ENCODE data around the gene LPP.

LPP gene

GRCh38 chr3:188674595-188674994 lies 520.6 kb downstream of the LPP start:
- POLR2A ChIA-PET: no interaction called here
- no peak for DNase-seq (ENCODE audit: extremely low spot score)
- CTCF ChIA-PET: no interaction called here
- TF ChIP-seq, protein P1, sequence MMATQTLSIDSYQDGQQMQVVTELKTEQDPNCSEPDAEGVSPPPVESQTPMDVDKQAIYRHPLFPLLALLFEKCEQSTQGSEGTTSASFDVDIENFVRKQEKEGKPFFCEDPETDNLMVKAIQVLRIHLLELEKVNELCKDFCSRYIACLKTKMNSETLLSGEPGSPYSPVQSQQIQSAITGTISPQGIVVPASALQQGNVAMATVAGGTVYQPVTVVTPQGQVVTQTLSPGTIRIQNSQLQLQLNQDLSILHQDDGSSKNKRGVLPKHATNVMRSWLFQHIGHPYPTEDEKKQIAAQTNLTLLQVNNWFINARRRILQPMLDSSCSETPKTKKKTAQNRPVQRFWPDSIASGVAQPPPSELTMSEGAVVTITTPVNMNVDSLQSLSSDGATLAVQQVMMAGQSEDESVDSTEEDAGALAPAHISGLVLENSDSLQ (IDR thresholded peaks at IDR 0.05): no peak
- no peak for TF ChIP-seq TARDBP (IDR thresholded peaks at IDR 0.05)
- TF ChIP-seq NFRKB (IDR thresholded peaks at IDR 0.05): no peak
- no peak for TF ChIP-seq L3MBTL2 (conservative IDR thresholded peaks at IDR 0.05)
- no peak for TF ChIP-seq ARNT (IDR thresholded peaks at IDR 0.05)
- no peak for TF ChIP-seq CTBP1 (IDR thresholded peaks at IDR 0.05; ENCODE audit: borderline replicate concordance)
- no peak for TF ChIP-seq ELF4 (IDR thresholded peaks at IDR 0.05)
- TF ChIP-seq HDGF (IDR thresholded peaks at IDR 0.05; ENCODE audit: borderline replicate concordance): no peak
- no peak for TF ChIP-seq SP1 (IDR thresholded peaks at IDR 0.05)
- no peak for TF ChIP-seq BHLHE40 (IDR thresholded peaks at IDR 0.05; ENCODE audit: borderline replicate concordance)
- TF ChIP-seq LEF1 (IDR thresholded peaks at IDR 0.05; ENCODE audit: borderline replicate concordance): no peak
- TF ChIP-seq ZNF384 (IDR thresholded peaks at IDR 0.05): no peak
- TF ChIP-seq FOXM1 (IDR thresholded peaks at IDR 0.05; ENCODE audit: borderline replicate concordance): no peak
- TF ChIP-seq FOXA1 (IDR thresholded peaks at IDR 0.05): no peak

GRCh38 chr3:188677344-188677743 lies 523.4 kb downstream of the LPP start:
- DNase-seq (ENCODE audit: extremely low spot score): no peak
- CTCF ChIA-PET: no interaction called here
- TF ChIP-seq SUZ12 (IDR thresholded peaks at IDR 0.05) (no peak), FOXM1 (IDR thresholded peaks at IDR 0.05; ENCODE audit: borderline replicate concordance) (no peak), L3MBTL2 (conservative IDR thresholded peaks at IDR 0.05) (no peak), SP1 (IDR thresholded peaks at IDR 0.05) (no peak), ZNF384 (IDR thresholded peaks at IDR 0.05) (no peak), TARDBP (IDR thresholded peaks at IDR 0.05) (no peak), ARNT (IDR thresholded peaks at IDR 0.05) (no peak), ELF4 (IDR thresholded peaks at IDR 0.05) (no peak), LEF1 (IDR thresholded peaks at IDR 0.05; ENCODE audit: borderline replicate concordance) (no peak), NFRKB (IDR thresholded peaks at IDR 0.05) (no peak), FOXK2 (IDR thresholded peaks at IDR 0.05) (no peak), CTBP1 (IDR thresholded peaks at IDR 0.05; ENCODE audit: borderline replicate concordance) (no peak), BHLHE40 (IDR thresholded peaks at IDR 0.05; ENCODE audit: borderline replicate concordance) (no peak)
- TF ChIP-seq, protein P1 (IDR thresholded peaks at IDR 0.05): no peak
- POLR2A ChIA-PET: no interaction called here

DNA sequence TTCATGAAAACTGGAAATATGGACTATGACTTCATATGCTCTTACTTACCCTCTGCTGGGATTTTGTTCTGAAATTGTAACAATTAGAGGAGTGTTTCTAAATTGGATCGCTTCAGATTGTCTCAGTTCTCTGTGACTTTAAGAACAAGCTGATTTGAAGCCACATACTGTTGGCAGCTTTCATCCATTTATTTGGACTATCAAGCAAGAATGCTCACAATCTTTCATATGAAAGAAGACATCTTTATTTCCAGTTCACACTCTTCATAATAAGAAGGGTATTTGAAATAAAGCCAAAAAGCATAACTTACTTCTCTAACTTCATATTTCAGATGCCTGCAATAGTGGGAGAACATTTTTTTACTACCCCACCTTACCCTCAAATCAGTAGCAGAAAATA lies 526.2 kb downstream of the LPP start:
- POLR2A ChIA-PET: no interaction called here
- CTCF ChIA-PET: no interaction called here
- DNase-seq (ENCODE audit: extremely low spot score): no peak
- no peak for TF ChIP-seq L3MBTL2 (conservative IDR thresholded peaks at IDR 0.05)
- no peak for TF ChIP-seq ARNT (IDR thresholded peaks at IDR 0.05)
- TF ChIP-seq ZNF384 (IDR thresholded peaks at IDR 0.05): no peak
- TF ChIP-seq FOXM1 (IDR thresholded peaks at IDR 0.05; ENCODE audit: borderline replicate concordance): no peak

DNA sequence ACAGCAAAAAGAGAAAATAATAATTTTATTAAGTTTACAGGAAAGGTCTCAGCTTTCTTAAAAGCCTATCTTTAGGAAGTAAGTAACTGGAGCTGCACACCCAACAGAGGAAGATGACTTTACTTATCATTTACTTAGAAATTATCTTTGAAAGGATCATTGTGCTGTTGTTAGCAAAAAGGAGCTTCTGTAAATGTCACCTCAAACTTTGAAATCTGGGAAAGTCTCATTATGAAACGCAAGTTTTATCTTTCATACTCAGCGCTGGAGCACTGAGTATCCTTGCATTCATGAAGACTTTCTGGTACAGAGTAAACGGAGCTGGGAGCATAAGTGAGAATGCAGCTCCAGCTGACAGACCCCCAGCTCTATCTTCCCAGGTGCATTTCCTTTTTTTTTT lies 526.6 kb downstream of the LPP start:
- DNase-seq (ENCODE audit: extremely low spot score): no peak
- CTCF ChIA-PET: no interaction called here
- POLR2A ChIA-PET: no interaction called here
- no peak for TF ChIP-seq FOXA1 (IDR thresholded peaks at IDR 0.05)
- no peak for TF ChIP-seq ZNF384 (IDR thresholded peaks at IDR 0.05)
- no peak for TF ChIP-seq FOXK2 (IDR thresholded peaks at IDR 0.05)
- no peak for TF ChIP-seq SP1 (IDR thresholded peaks at IDR 0.05)
- TF ChIP-seq NFRKB (IDR thresholded peaks at IDR 0.05): no peak

GRCh38 chr3:188682316-188682715 lies 528.4 kb downstream of the LPP start:
- ChIA-PET CTCF (no interaction called here), POLR2A (no interaction called here)
- no peak for DNase-seq (ENCODE audit: extremely low spot score)
- TF ChIP-seq HDGF (IDR thresholded peaks at IDR 0.05; ENCODE audit: borderline replicate concordance) (no peak), ZNF384 (IDR thresholded peaks at IDR 0.05) (no peak), SP1 (IDR thresholded peaks at IDR 0.05) (no peak), TARDBP (IDR thresholded peaks at IDR 0.05) (no peak), CTBP1 (IDR thresholded peaks at IDR 0.05; ENCODE audit: borderline replicate concordance) (no peak), FOXM1 (IDR thresholded peaks at IDR 0.05; ENCODE audit: borderline replicate concordance) (no peak)

- TF ChIP-seq ARNT (IDR thresholded peaks at IDR 0.05): no peak
- TF ChIP-seq SUZ12 (IDR thresholded peaks at IDR 0.05): no peak
- no peak for TF ChIP-seq HDGF (IDR thresholded peaks at IDR 0.05; ENCODE audit: borderline replicate concordance)
- TF ChIP-seq ELF4 (IDR thresholded peaks at IDR 0.05): no peak
- no peak for TF ChIP-seq ZNF384 (IDR thresholded peaks at IDR 0.05)
- CTCF ChIA-PET: no interaction called here
- no peak for DNase-seq (ENCODE audit: extremely low spot score)
- POLR2A ChIA-PET: no interaction called here
Observed at GRCh38 chr3:188683032-188683521, 529.1 kb downstream of the LPP start.

DNA sequence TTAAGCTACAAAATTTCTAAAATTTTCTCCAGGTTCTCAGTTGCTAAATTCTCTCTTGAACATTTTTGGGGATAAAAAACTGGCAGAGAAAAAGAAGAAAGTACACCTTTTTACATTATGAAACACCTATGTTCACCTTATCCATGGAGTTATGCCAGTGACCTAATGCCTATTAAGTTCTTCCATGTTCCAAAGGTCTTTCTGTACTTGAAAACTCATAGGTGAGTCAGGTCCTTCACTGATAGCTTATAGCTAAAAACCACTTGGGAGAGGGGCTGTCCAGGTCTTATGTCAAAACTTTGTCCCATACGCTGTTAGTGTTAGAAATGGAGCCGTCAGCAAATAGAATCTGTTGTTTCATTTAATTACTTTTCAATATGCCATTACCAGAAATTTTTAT lies 530.3 kb downstream of the LPP start:
- TF ChIP-seq LEF1 (IDR thresholded peaks at IDR 0.05; ENCODE audit: borderline replicate concordance) (no peak), ZNF384 (IDR thresholded peaks at IDR 0.05) (no peak), FOXA1 (IDR thresholded peaks at IDR 0.05) (no peak), CTBP1 (IDR thresholded peaks at IDR 0.05; ENCODE audit: borderline replicate concordance) (no peak), HDGF (IDR thresholded peaks at IDR 0.05; ENCODE audit: borderline replicate concordance) (no peak), BHLHE40 (IDR thresholded peaks at IDR 0.05; ENCODE audit: borderline replicate concordance) (no peak), FOXK2 (IDR thresholded peaks at IDR 0.05) (no peak), SP1 (IDR thresholded peaks at IDR 0.05) (no peak), TARDBP (IDR thresholded peaks at IDR 0.05) (no peak), ARNT (IDR thresholded peaks at IDR 0.05) (no peak), ELF4 (IDR thresholded peaks at IDR 0.05) (no peak), FOXM1 (IDR thresholded peaks at IDR 0.05; ENCODE audit: borderline replicate concordance) (no peak), L3MBTL2 (conservative IDR thresholded peaks at IDR 0.05) (no peak), SUZ12 (IDR thresholded peaks at IDR 0.05) (no peak), NFRKB (IDR thresholded peaks at IDR 0.05) (no peak)
- TF ChIP-seq, protein P1 (IDR thresholded peaks at IDR 0.05): no peak
- DNase-seq (ENCODE audit: extremely low spot score): no peak
- CTCF ChIA-PET: no interaction called here
- POLR2A ChIA-PET: no interaction called here
